Peyer's patch (tissue), 4 donors: ENCODE results near the gene XRN1. TPM values are rescaled to one million over a fixed set of nuclear protein-coding genes. Genes with fewer than 3 reads are reported as not detected.

Source experiments
- DNase-seq, 3 donors: peaks; one replicate each; pipeline ENCODE4 v3.0.0-alpha.2; 2017 to 2019
- H3K27ac ChIP-seq, 4 donors: fragments of 200-600 bp; sonication (generic); one replicate each; pipeline ENCODE4 v1.5.1; 2016 to 2019
- H3K27me3 ChIP-seq, 2 donors: fragments of 200-600 bp; sonication (generic); one replicate each; pipeline ENCODE4 v1.5.1; 2019
- H3K36me3 ChIP-seq, 3 donors: fragments of 200-600 bp; sonication (generic); one replicate each; pipeline ENCODE4 v1.5.1; 2016 to 2019
- H3K4me1 ChIP-seq, 4 donors: fragments of 200-600 bp; sonication (generic); one replicate each; pipeline ENCODE4 v1.5.1; 2016 to 2019
- H3K4me3 ChIP-seq, 4 donors: fragments of 200-600 bp; sonication (generic); 1 replicate in 3 of 4; 2 replicates in 1 of 4; pipeline ENCODE4 v1.5.1; 2016 to 2019; ENCODE audit warnings: mild to moderate bottlenecking in 1 of 4
- H3K9me3 ChIP-seq, 4 donors: fragments of 200-600 bp; sonication (generic); one replicate each; pipeline ENCODE4 v1.5.1; 2016 to 2019; ENCODE audit warnings: mild to moderate bottlenecking in 1 of 4
- CTCF ChIP-seq, 6 experiments: fragments of 450-650 bp in 4 of 6; fragments of 200-600 bp in 2 of 6; sonication (generic) in 1 of 6; IDR thresholded peaks; one replicate each; pipeline ENCODE4 v1.5.1; 2017 to 2019; ENCODE audit warnings: antibody characterized with exemption in 6 of 6, mild to moderate bottlenecking in 3 of 6, moderate library complexity in 1 of 6
- POLR2A ChIP-seq, 2 donors: fragments of 450-650 bp; IDR thresholded peaks; one replicate each; pipeline ENCODE4 v1.5.1; 2017; ENCODE audit warnings: antibody characterized with exemption in 2 of 2, mild to moderate bottlenecking in 2 of 2, moderate library complexity in 2 of 2
- total RNA-seq, 4 donors: library from RNA; depleted of rRNA; stranded (reverse); fragments of >200 nt; gene quantifications; one replicate each; pipeline ENCODE4 v1.1.0, GENCODE V29; 2016

The XRN1 gene
- total RNA-seq, 4 donors from 2014 or later, result 74.6 to 95.2 (median 80.9) TPM

GRCh38 chr3:142278451-142278850 is 169.4 kb downstream of the XRN1 start:
- Histone ChIP-seq H3K36me3 (no peaks in the 10 kb centered on the region), H3K4me3 (no peak overlapping the region), H3K9me3 (no peaks in the 10 kb centered on the region), H3K27me3 (no peaks in the 10 kb centered on the region), H3K4me1 (no peaks in the 10 kb centered on the region), H3K27ac (no peak overlapping the region)
- TF ChIP-seq POLR2A (IDR thresholded peaks at IDR 0.05) (no peak), CTCF (IDR thresholded peaks at IDR 0.05) (no peak)
- DNase-seq, result no peak

GRCh38 chr3:142276781-142277180 is 171.1 kb downstream of the XRN1 start:
- Histone ChIP-seq H3K4me1 (no peaks in the 10 kb centered on the region), H3K36me3 (no peaks in the 10 kb centered on the region), H3K27ac (no peak overlapping the region), H3K9me3 (no peaks in the 10 kb centered on the region), H3K27me3 (no peaks in the 10 kb centered on the region), H3K4me3 (no peak overlapping the region)
- no peak for TF ChIP-seq CTCF (IDR thresholded peaks at IDR 0.05)
- TF ChIP-seq POLR2A (IDR thresholded peaks at IDR 0.05), result no peak
- no peak for DNase-seq

GRCh38 chr3:142275856-142276255 is 172.0 kb downstream of the XRN1 start:
- TF ChIP-seq CTCF (IDR thresholded peaks at IDR 0.05) (no peak), POLR2A (IDR thresholded peaks at IDR 0.05) (no peak)
- Histone ChIP-seq H3K9me3 (no peaks in the 10 kb centered on the region), H3K27ac (no peak overlapping the region)

GRCh38 chr3:142274908-142275307 is 172.9 kb downstream of the XRN1 start:
- TF ChIP-seq CTCF (IDR thresholded peaks at IDR 0.05), result no peak
- TF ChIP-seq POLR2A (IDR thresholded peaks at IDR 0.05), result no peak

More at GRCh38 chr3:142275856-142276255, 172.0 kb downstream of the XRN1 start:
- Histone ChIP-seq H3K27me3 (no peaks in the 10 kb centered on the region), H3K36me3 (no peaks in the 10 kb centered on the region), H3K4me1 (no peaks in the 10 kb centered on the region), H3K4me3 (no peak overlapping the region)
- DNase-seq, result no peak

GRCh38 chr3:142273501-142273900 is 174.3 kb downstream of the XRN1 start:
- Histone ChIP-seq H3K27ac (no peak overlapping the region), H3K4me3 (no peak overlapping the region), H3K36me3 (no peaks in the 10 kb centered on the region), H3K4me1 (no peaks in the 10 kb centered on the region), H3K9me3 (no peaks in the 10 kb centered on the region), H3K27me3 (no peaks in the 10 kb centered on the region)
- TF ChIP-seq POLR2A (IDR thresholded peaks at IDR 0.05) (no peak), CTCF (IDR thresholded peaks at IDR 0.05) (no peak)
- DNase-seq, result no peak

More at GRCh38 chr3:142274908-142275307, 172.9 kb downstream of the XRN1 start:
- H3K36me3 ChIP-seq, result no peaks in the 10 kb centered on the region
- no peaks in the 10 kb centered on the region for H3K9me3 ChIP-seq
- H3K4me1 ChIP-seq, result no peaks in the 10 kb centered on the region
- no peak overlapping the region for H3K4me3 ChIP-seq
- H3K27me3 ChIP-seq, result no peaks in the 10 kb centered on the region
- DNase-seq, result no peak
- H3K27ac ChIP-seq, result no peak overlapping the region
